Lower leg skin (tissue), 4 donors: ENCODE measurements around the gene SPSB1. TPM values are rescaled to one million over a fixed set of nuclear protein-coding genes. Genes with fewer than 3 reads are reported as not detected.

ENCODE experiments used
- DNase-seq, 2 donors: peaks; one replicate each; pipeline ENCODE4 v3.0.0-alpha.2; 2019; ENCODE audit warnings: low spot score in 2 of 2
- H3K4me3 ChIP-seq: fragments of 200-600 bp; sonication (generic); 2 replicates; pipeline ENCODE4 v1.5.1; 2017; ENCODE audit warnings: mild to moderate bottlenecking, low read depth; ENCODE audit not compliant: poor library complexity, severe bottlenecking
- POLR2A ChIP-seq, 2 donors: fragments of 450-650 bp; IDR thresholded peaks; one replicate each; pipeline ENCODE4 v1.6.1; 2016 to 2017; ENCODE audit warnings: antibody characterized with exemption in 2 of 2, mild to moderate bottlenecking in 1 of 2, moderate library complexity in 1 of 2
- WGBS, 2 donors: methylation state at CpG; one replicate each; pipeline ENCODE4 v1.1.5; 2018; 5-methylcytosine and 5-hydroxymethylcytosine counted together
- intact Hi-C: fragments of 100-400 bp; cut with DNase I; formaldehyde crosslinking; loops from one replicate; pipeline ENCODE4 v1.15.0; 2023; ENCODE audit warnings: low total_unique reads
- total RNA-seq, 4 donors: library from RNA; depleted of rRNA; stranded (reverse); fragments of >200 nt; gene quantifications; one replicate each; pipeline ENCODE4 v1.1.0, GENCODE V29; 2016
- TF ChIP-seq, protein P1 (sequence below), 3 donors: fragments of 450-650 bp; IDR thresholded peaks; one replicate each; pipeline ENCODE4 v1.5.1; 2016; ENCODE audit warnings: antibody characterized with exemption in 3 of 3, mild to moderate bottlenecking in 3 of 3, moderate library complexity in 2 of 3

The SPSB1 gene
- total RNA-seq, 4 donors from 2014 or later, result 25.3 to 75.5 (median 45.3) TPM

DNA sequence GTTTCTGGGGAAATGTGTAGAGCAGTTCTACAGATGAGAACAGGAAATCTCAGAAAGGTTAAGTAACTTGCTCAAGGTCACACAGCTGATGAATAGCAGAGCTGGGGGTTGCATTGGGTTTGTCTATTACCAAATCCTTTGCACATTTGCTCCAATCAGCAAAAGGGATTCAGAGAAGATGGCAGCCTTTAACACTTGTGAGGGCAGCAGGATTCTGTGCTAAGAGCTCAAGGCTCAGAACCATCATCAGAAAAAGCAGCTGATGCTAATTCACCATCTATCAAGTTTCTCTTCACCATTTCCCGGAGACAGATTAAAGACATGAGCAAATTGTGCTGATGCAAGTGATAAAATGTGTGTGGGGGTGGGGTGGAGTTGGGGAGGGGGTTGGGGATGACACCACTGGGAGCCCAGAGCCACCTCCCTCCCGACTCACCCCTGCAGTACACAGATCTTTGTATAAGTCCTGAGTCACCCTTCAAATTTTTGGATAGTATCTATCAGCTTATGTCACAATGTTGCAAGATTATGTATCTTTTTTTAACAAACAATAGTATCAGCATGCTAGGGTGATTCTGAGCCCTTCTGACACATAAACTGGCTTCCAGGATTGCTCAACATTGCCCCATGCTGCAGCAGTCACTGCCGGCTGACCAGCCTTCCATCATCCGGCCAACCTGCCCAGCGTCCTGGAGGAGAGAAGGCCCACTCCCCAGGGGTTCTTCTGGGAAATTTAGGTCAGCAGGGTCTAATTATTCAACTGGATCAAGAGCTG is 2.8 kb upstream of the SPSB1 start:
- intact Hi-C loops, result loop anchor here (2.0 to 10.0 kb wide), 3 partner anchors 165 to 295 kb away; partner anchors contain the start of gene TMEM201
- DNase-seq, result peak; percentile 80 to 94
- TF ChIP-seq POLR2A (IDR thresholded peaks at IDR 0.05), result no peak
- TF ChIP-seq, protein P1, sequence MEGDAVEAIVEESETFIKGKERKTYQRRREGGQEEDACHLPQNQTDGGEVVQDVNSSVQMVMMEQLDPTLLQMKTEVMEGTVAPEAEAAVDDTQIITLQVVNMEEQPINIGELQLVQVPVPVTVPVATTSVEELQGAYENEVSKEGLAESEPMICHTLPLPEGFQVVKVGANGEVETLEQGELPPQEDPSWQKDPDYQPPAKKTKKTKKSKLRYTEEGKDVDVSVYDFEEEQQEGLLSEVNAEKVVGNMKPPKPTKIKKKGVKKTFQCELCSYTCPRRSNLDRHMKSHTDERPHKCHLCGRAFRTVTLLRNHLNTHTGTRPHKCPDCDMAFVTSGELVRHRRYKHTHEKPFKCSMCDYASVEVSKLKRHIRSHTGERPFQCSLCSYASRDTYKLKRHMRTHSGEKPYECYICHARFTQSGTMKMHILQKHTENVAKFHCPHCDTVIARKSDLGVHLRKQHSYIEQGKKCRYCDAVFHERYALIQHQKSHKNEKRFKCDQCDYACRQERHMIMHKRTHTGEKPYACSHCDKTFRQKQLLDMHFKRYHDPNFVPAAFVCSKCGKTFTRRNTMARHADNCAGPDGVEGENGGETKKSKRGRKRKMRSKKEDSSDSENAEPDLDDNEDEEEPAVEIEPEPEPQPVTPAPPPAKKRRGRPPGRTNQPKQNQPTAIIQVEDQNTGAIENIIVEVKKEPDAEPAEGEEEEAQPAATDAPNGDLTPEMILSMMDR (IDR thresholded peaks at IDR 0.05), result no peak
- H3K4me3 ChIP-seq, result no peak overlapping the region
- WGBS, 2 donors, result 23 to 38% methylated on average over 5 of the region's 5 CpGs

DNA sequence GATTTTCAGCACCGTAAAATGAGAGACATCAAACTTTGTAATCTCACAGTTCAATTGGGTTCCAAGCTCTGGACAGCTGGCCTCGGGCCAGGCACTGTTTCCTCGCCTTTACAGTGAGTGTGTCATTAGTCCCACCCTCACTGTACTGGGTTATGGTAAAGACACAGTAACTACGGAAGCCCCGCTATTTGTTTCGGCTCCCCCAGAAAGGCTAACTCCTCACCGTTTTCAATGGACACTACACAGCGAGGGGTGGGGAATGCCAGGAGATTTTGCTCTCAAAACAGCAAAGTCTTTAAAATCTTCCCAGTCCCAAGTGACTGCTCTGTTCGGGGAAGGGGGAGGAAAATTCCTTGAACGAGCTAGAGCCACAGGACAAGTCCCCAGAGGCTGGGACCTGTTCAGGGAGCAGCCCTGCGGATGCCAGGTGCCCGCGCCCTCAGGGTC is 757 bp upstream of the SPSB1 start:
- intact Hi-C loops, result no loop called here
- TF ChIP-seq POLR2A (IDR thresholded peaks at IDR 0.05), result no peak
- TF ChIP-seq, protein P1 (IDR thresholded peaks at IDR 0.05), result no peak
- peak; percentile 44 to 93 for DNase-seq
- WGBS, 2 donors, result 20 to 30% methylated on average over 10 to 13 of the region's 13 CpGs
- H3K4me3 ChIP-seq, result peak overlapping the region; percentile 29

DNA sequence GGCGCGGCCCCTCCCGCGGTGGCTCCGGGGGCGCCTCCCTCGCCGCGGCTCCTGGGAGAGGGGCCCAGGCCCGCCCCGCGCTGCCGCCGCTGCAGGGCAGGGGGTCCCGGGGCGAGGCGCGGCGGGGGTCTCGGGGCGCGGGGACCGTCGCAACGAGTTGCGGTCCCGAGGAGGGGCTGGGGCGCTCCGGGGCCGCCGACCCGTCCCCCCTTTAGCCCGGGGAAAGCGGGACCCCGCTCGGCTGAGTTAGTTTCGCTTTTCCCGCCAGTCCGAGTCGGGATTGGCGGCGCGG is 493 bp downstream of the SPSB1 start:
- TF ChIP-seq POLR2A (IDR thresholded peaks at IDR 0.05), result no peak
- intact Hi-C loops, result no loop called here
- DNase-seq, result no peak
- WGBS, 2 donors, result no CpG with 5 or more reads among the region's 43 CpGs
- peak overlapping the region; percentile 71 for H3K4me3 ChIP-seq

DNA sequence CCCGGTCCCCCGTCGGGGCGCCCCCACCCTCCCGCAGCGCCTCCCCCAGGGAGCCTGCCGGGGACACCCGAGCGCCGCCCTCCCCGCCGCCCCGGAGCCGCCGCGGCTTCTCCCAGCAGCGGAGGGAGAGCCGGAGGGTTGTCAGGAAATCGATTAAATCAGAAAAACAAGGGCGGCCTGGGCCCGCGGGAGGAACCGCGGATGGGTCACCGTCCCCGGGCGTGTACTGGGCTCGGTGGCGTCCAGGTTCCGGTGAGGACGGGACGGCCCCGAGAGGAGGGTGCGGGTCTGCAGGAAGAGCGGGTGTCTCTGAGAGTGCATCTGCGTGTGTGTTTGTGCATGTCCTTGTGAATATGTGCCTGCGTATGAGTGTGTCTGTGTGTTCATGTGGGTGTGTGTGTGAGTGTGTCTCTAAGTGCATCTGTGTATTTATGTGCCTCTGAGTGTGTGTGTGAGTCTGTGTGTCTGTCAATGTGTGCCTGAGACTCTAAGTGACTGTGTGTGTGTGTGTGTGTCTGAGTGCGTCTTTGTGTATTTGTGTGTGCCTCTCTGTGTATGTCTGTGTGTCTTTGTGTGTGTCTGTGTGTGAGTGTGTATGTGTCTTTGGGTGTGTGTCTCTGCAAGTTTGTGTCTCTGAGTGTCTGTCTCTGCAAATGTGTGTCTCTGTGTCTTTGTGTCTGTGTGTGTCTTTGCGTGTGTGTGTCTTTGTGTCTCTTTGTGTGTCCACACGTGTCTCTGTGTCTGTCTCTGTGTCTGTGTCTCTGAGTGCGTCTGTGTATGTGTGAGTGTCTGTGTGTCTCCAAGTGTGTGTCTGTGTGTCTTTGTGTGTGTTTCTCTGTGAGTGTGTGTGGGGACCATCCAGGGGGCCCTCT is 1.1 kb downstream of the SPSB1 start:
- DNase-seq, result no peak
- intact Hi-C loops, result no loop called here
- TF ChIP-seq, protein P1 (IDR thresholded peaks at IDR 0.05), result peak in 1 of 3 donors; percentile 62
- TF ChIP-seq POLR2A (IDR thresholded peaks at IDR 0.05), result no peak
- H3K4me3 ChIP-seq, result peak overlapping the region; percentile 71
- 2 to 4% methylated on average over 22 to 33 of the region's 41 CpGs for WGBS, 2 donors

DNA sequence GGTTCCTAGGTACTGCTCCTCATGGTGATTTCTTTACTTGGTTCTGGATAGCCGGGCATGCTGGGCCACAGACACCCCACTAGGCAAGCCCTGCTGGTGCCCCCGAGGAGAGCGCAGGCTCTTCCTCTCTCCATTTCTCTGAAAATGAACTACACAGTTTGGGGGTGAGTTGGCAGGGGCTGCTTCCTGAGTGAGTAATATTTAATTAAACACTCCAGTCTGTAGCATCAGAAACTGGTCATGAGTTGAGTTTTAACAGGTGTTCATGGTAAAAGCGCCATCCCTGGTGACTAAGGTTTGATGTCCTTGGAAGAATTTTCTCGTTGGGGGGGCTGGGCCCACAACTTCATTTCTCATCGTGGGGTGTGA is 1.7 kb downstream of the SPSB1 start:
- TF ChIP-seq, protein P1 (IDR thresholded peaks at IDR 0.05), result no peak
- no peak for TF ChIP-seq POLR2A (IDR thresholded peaks at IDR 0.05)
- peak overlapping the region; percentile 71 for H3K4me3 ChIP-seq
- WGBS, 2 donors, result 20 to 28% methylated on average over 6 of the region's 6 CpGs
- no peak for DNase-seq
- intact Hi-C loops, result no loop called here
